GM23248 (cell line): Measurements from ENCODE around the gene TMEM132C. TPM values are rescaled to one million over a fixed set of nuclear protein-coding genes. Genes with fewer than 3 reads are reported as not detected.
"Not testable (repeated sequence)": the region's sequence is repeated elsewhere in the genome, so short reads cannot be mapped to it uniquely, and the experiment has no call there.

Experiments used
- DNase-seq: peaks from one replicate; pipeline ENCODE4 v3.0.0-alpha.2; 2015
- H2AFZ ChIP-seq: fragments of 200-600 bp; sonication (generic); 2 replicates; pipeline ENCODE4 v1.6.1; 2016; ENCODE audit warnings: antibody characterized with exemption
- H3F3A ChIP-seq: fragments of 200-600 bp; sonication (generic); 2 replicates; pipeline ENCODE4 v1.6.1; 2016; ENCODE audit warnings: mild to moderate bottlenecking, antibody characterized with exemption, mixed run types; ENCODE audit not compliant: insufficient read depth
- H3K27ac ChIP-seq: fragments of 200-600 bp; sonication (generic); 2 replicates; pipeline ENCODE4 v1.5.1; 2016; ENCODE audit warnings: mild to moderate bottlenecking
- H3K27me3 ChIP-seq: fragments of 200-600 bp; sonication (generic); replicated peaks from 2 replicates; pipeline ENCODE4 v1.6.1; 2016; ENCODE audit warnings: mild to moderate bottlenecking; ENCODE audit not compliant: insufficient read depth
- H3K36me3 ChIP-seq: fragments of 200-600 bp; sonication (generic); 2 replicates; pipeline ENCODE4 v1.6.1; 2016; ENCODE audit warnings: low read depth, mild to moderate bottlenecking
- H3K4me1 ChIP-seq: fragments of 200-600 bp; sonication (generic); 2 replicates; pipeline ENCODE4 v1.6.1; 2016; ENCODE audit warnings: mild to moderate bottlenecking; ENCODE audit not compliant: insufficient read depth
- H3K4me2 ChIP-seq: fragments of 200-600 bp; sonication (generic); one replicate; pipeline ENCODE4 v1.6.1; 2016; ENCODE audit warnings: mild to moderate bottlenecking; ENCODE audit not compliant: unreplicated experiment
- H3K4me3 ChIP-seq: fragments of 200-600 bp; sonication (generic); 2 replicates; pipeline ENCODE4 v1.5.1; 2016; ENCODE audit warnings: mild to moderate bottlenecking
- H3K79me2 ChIP-seq: fragments of 200-600 bp; sonication (generic); 2 replicates; pipeline ENCODE4 v1.6.1; 2016; ENCODE audit warnings: mild to moderate bottlenecking; ENCODE audit not compliant: insufficient read depth
- H3K9ac ChIP-seq: fragments of 200-600 bp; sonication (generic); 2 replicates; pipeline ENCODE4 v1.6.1; 2016; ENCODE audit warnings: mild to moderate bottlenecking
- H3K9me2 ChIP-seq: fragments of 200-600 bp; sonication (generic); 2 replicates; pipeline ENCODE4 v1.6.1; 2016; ENCODE audit warnings: mixed run types, mild to moderate bottlenecking, moderate library complexity; ENCODE audit not compliant: insufficient read depth
- H3K9me3 ChIP-seq: fragments of 200-600 bp; sonication (generic); one replicate; pipeline ENCODE4 v1.6.1; 2017; ENCODE audit warnings: low read depth
- H4K20me1 ChIP-seq: fragments of 200-600 bp; sonication (generic); 2 replicates; pipeline ENCODE4 v1.6.0; 2016; ENCODE audit not compliant: insufficient read depth
- EZH2 ChIP-seq: fragments of 200-600 bp; sonication (generic); IDR thresholded peaks from 2 replicates; pipeline ENCODE4 v1.6.1; 2018; ENCODE audit warnings: antibody characterized with exemption, mild to moderate bottlenecking; ENCODE audit not compliant: insufficient read depth, poor library complexity, severe bottlenecking
- EZH2phosphoT487 ChIP-seq: fragments of 200-600 bp; sonication (generic); IDR thresholded peaks from 2 replicates; pipeline ENCODE4 v1.6.1; 2018; ENCODE audit warnings: antibody characterized with exemption, moderate library complexity, mild to moderate bottlenecking, low read depth; ENCODE audit not compliant: insufficient read depth
- WGBS, 2 experiments: methylation state at CpG; one replicate each; pipeline ENCODE4 v1.1.6; 2015 to 2017; ENCODE audit warnings: low lambda C conversion rate in 2 of 2, low coverage in 1 of 2; ENCODE audit errors: missing lambda C conversion rate in 2 of 2; 5-methylcytosine and 5-hydroxymethylcytosine counted together
- in situ Hi-C: fragments of 300-500 bp; cut with MboI; formaldehyde crosslinking; loops from 2 replicates; pipeline ENCODE4 v1.15.0; 2020
- polyA plus RNA-seq: library from polyadenylated mRNA; unstranded; fragments of >200 nt; fragmentation: Nextera tagmentation; extraction: Ambion mirVana; gene quantifications from 2 replicates; pipeline ENCODE4 v1.2.1, GENCODE V29; 2016
- total RNA-seq: library from RNA; depleted of rRNA; stranded (reverse); fragments of >200 nt; shearing (Covaris generic); gene quantifications from 2 replicates; pipeline ENCODE4 v1.2.3, GENCODE V29; 2014

The TMEM132C gene
- total and polyA plus RNA-seq, 2 experiments from 2014 or later = not detected

GRCh38 chr12:128483526-128484255 lies 216.7 kb downstream of the TMEM132C start:
- H3K4me2 ChIP-seq = no peak overlapping the region
- no peaks in the 10 kb centered on the region for H4K20me1 ChIP-seq
- no peak for DNase-seq
- in situ Hi-C loops = no loop called here
- no peak overlapping the region for H2AFZ ChIP-seq
- WGBS, 2 experiments = 27% methylated on average over 9 of the region's 9 CpGs
- no peaks in the 10 kb centered on the region for H3K9me3 ChIP-seq
- no peak overlapping the region for H3K4me3 ChIP-seq
- H3K36me3 ChIP-seq = no peaks in the 10 kb centered on the region
- no peaks in the 10 kb centered on the region for H3K4me1 ChIP-seq
- no peak for TF ChIP-seq EZH2phosphoT487
- no peaks in the 10 kb centered on the region for H3K9me2 ChIP-seq
- no peak overlapping the region for H3K27ac ChIP-seq
- H3F3A ChIP-seq = no peaks in the 10 kb centered on the region
- no peaks in the 10 kb centered on the region for H3K79me2 ChIP-seq
- H3K27me3 ChIP-seq = no peaks in the 10 kb centered on the region
- no peak overlapping the region for H3K9ac ChIP-seq

GRCh38 chr12:128497376-128497775 lies 230.4 kb downstream of the TMEM132C start:
- in situ Hi-C loops, H3K79me2 ChIP-seq, H3K9me2 ChIP-seq, H3K36me3 ChIP-seq, H3K27ac ChIP-seq, H3K9me3 ChIP-seq, H2AFZ ChIP-seq, H3K4me3 ChIP-seq, H3F3A ChIP-seq, H4K20me1 ChIP-seq, H3K9ac ChIP-seq, H3K4me1 ChIP-seq, DNase-seq, H3K4me2 ChIP-seq, H3K27me3 ChIP-seq: not testable (repeated sequence)
- WGBS, 2 experiments = 53 to 58% methylated on average over 13 of the region's 13 CpGs

GRCh38 chr12:128507470-128507869 lies 240.5 kb downstream of the TMEM132C start:
- no peak overlapping the region for H2AFZ ChIP-seq
- WGBS, 2 experiments = 44 to 54% methylated on average over 7 of the region's 7 CpGs
- no peaks in the 10 kb centered on the region for H3F3A ChIP-seq
- H4K20me1 ChIP-seq = no peaks in the 10 kb centered on the region
- TF ChIP-seq EZH2 (no peak), EZH2phosphoT487 (no peak)
- H3K9me3 ChIP-seq = no peaks in the 10 kb centered on the region
- H3K36me3 ChIP-seq = no peaks in the 10 kb centered on the region
- H3K9ac ChIP-seq = no peak overlapping the region
- no peak for DNase-seq
- in situ Hi-C loops = no loop called here
- no peak overlapping the region for H3K4me3 ChIP-seq
- no peaks in the 10 kb centered on the region for H3K4me1 ChIP-seq
- H3K9me2 ChIP-seq = no peaks in the 10 kb centered on the region
- no peaks in the 10 kb centered on the region for H3K79me2 ChIP-seq
- no peaks in the 10 kb centered on the region for H3K27me3 ChIP-seq
- no peak overlapping the region for H3K27ac ChIP-seq
- no peak overlapping the region for H3K4me2 ChIP-seq

GRCh38 chr12:128509170-128509569 lies 242.2 kb downstream of the TMEM132C start:
- no peaks in the 10 kb centered on the region for H3F3A ChIP-seq
- no peak for TF ChIP-seq EZH2phosphoT487

GRCh38 chr12:128510511-128510910 lies 243.5 kb downstream of the TMEM132C start:
- H2AFZ ChIP-seq = no peak overlapping the region
- no peak for DNase-seq
- H3K36me3 ChIP-seq = no peaks in the 10 kb centered on the region
- H4K20me1 ChIP-seq = no peaks in the 10 kb centered on the region
- H3K9me3 ChIP-seq = no peaks in the 10 kb centered on the region
- no peaks in the 10 kb centered on the region for H3K79me2 ChIP-seq
- 24 to 27% methylated on average over 6 to 8 of the region's 8 CpGs for WGBS, 2 experiments
- H3K4me2 ChIP-seq = no peak overlapping the region
- no peaks in the 10 kb centered on the region for H3K9me2 ChIP-seq
- no peaks in the 10 kb centered on the region for H3K4me1 ChIP-seq
- no peak overlapping the region for H3K4me3 ChIP-seq
- no peaks in the 10 kb centered on the region for H3F3A ChIP-seq
- H3K27ac ChIP-seq = no peak overlapping the region
- H3K9ac ChIP-seq = no peak overlapping the region
- in situ Hi-C loops = no loop called here
- TF ChIP-seq EZH2phosphoT487 = no peak
- no peak for TF ChIP-seq EZH2
- no peaks in the 10 kb centered on the region for H3K27me3 ChIP-seq

More at GRCh38 chr12:128509170-128509569, 242.2 kb downstream of the TMEM132C start:
- Histone ChIP-seq H4K20me1 (no peaks in the 10 kb centered on the region), H3K79me2 (no peaks in the 10 kb centered on the region), H3K4me1 (no peaks in the 10 kb centered on the region), H3K4me2 (no peak overlapping the region), H3K27me3 (no peaks in the 10 kb centered on the region), H3K36me3 (no peaks in the 10 kb centered on the region), H3K9me3 (no peaks in the 10 kb centered on the region), H2AFZ (no peak overlapping the region), H3K4me3 (no peak overlapping the region), H3K27ac (no peak overlapping the region), H3K9ac (no peak overlapping the region), H3K9me2 (no peaks in the 10 kb centered on the region)
- DNase-seq = no peak
- in situ Hi-C loops = no loop called here
- 29 to 35% methylated on average over 4 of the region's 4 CpGs for WGBS, 2 experiments
